WTC11 (cell line): ENCODE data around the gene SAMD9. TPM values are rescaled to one million over a fixed set of nuclear protein-coding genes. Genes with fewer than 3 reads are reported as not detected.
"Not testable (repeated sequence)": the region's sequence is repeated elsewhere in the genome, so short reads cannot be mapped to it uniquely, and the experiment has no call there.

Experiments
- ATAC-seq: fragments of 200-7000 bp; cut with Tn5 transposase; 2 replicates; pipeline ENCODE4 v1.10.0; 2021; ENCODE audit warnings: mild to moderate bottlenecking, moderate library complexity
- CTCF ChIA-PET: fragments of 300-600 bp; sonication (Branson Sonifier 250); formaldehyde crosslinking; loops from one replicate; lab custom pipeline; 2021; ENCODE audit warnings: antibody characterized with exemption; lab: Charles Lee
- POLR2A ChIA-PET: fragments of 350-600 bp; sonication (Branson Sonifier 250); formaldehyde crosslinking; loops from one replicate; lab custom pipeline; 2021; ENCODE audit warnings: antibody characterized with exemption; lab: Charles Lee
- DNase-seq: peaks from one replicate; pipeline ENCODE4 v3.0.0; 2021; ENCODE audit warnings: low spot score
- H3K27ac Mint-ChIP-seq: 2 replicates; pipeline ENCODE4 v1.8.0; 2021; ENCODE audit warnings: mixed read lengths
- H3K27me3 Mint-ChIP-seq: 2 replicates; pipeline ENCODE4 v1.8.0; 2021; ENCODE audit warnings: low read depth, mild to moderate bottlenecking, moderate library complexity, mixed read lengths
- H3K36me3 Mint-ChIP-seq: 2 replicates; pipeline ENCODE4 v1.8.0; 2021; ENCODE audit warnings: mixed read lengths
- H3K4me1 Mint-ChIP-seq: 2 replicates; pipeline ENCODE4 v1.8.0; 2022; ENCODE audit warnings: mixed read lengths
- H3K4me3 Mint-ChIP-seq: 2 replicates; pipeline ENCODE4 v1.8.0; 2021; ENCODE audit warnings: mild to moderate bottlenecking, moderate library complexity, mixed read lengths
- H3K9me3 Mint-ChIP-seq: 2 replicates; pipeline ENCODE4 v1.8.0; 2021; ENCODE audit warnings: mixed read lengths
- CREM ChIP-seq: sonication (generic); formaldehyde crosslinking; IDR thresholded peaks from 2 replicates; pipeline ENCODE4 v1.8.1; 2022; ENCODE audit warnings: mild to moderate bottlenecking, missing genetic modification reagents, moderate library complexity
- CTCF ChIP-seq: fragments of 200-600 bp; IDR thresholded peaks from 2 replicates; pipeline ENCODE4 v1.8.0; 2022; ENCODE audit warnings: antibody characterized with exemption
- ERG ChIP-seq: fragments of 250-450 bp; sonication (Bioruptor Pico); IDR thresholded peaks from 2 replicates; pipeline ENCODE4 v1.8.0; 2021; ENCODE audit warnings: mild to moderate bottlenecking
- FOXJ3 ChIP-seq: sonication (generic); formaldehyde crosslinking; IDR thresholded peaks from 2 replicates; pipeline ENCODE4 v1.9.0; 2021; ENCODE audit warnings: missing genetic modification reagents, mild to moderate bottlenecking, borderline replicate concordance
- FOXK1 ChIP-seq: sonication (generic); formaldehyde crosslinking; IDR thresholded peaks from 2 replicates; pipeline ENCODE4 v1.8.0; 2022; ENCODE audit warnings: mild to moderate bottlenecking, moderate library complexity, missing genetic modification reagents
- GRHL2 ChIP-seq: fragments of 250-450 bp; sonication (Bioruptor Pico); IDR thresholded peaks from 2 replicates; pipeline ENCODE4 v1.8.0; 2022; ENCODE audit warnings: mild to moderate bottlenecking, moderate library complexity; ENCODE audit not compliant: insufficient replicate concordance, severe bottlenecking
- MYBL2 ChIP-seq: sonication (generic); formaldehyde crosslinking; IDR thresholded peaks from 2 replicates; pipeline ENCODE4 v1.8.1; 2023; ENCODE audit warnings: mild to moderate bottlenecking, moderate library complexity, missing genetic modification reagents
- NFE2L1 ChIP-seq: sonication (generic); formaldehyde crosslinking; IDR thresholded peaks from 2 replicates; pipeline ENCODE4 v1.8.1; 2023; ENCODE audit warnings: missing genetic modification reagents
- NR2C2 ChIP-seq: sonication (generic); formaldehyde crosslinking; IDR thresholded peaks from 2 replicates; pipeline ENCODE4 v1.8.0; 2022; ENCODE audit warnings: mild to moderate bottlenecking, missing genetic modification reagents
- PRRX2 ChIP-seq: fragments of 250-450 bp; sonication (Bioruptor Pico); IDR thresholded peaks from 2 replicates; pipeline ENCODE4 v1.8.0; 2021; ENCODE audit warnings: mild to moderate bottlenecking
- RELA ChIP-seq: sonication (generic); formaldehyde crosslinking; IDR thresholded peaks from 2 replicates; pipeline ENCODE4 v1.8.1; 2022; ENCODE audit warnings: missing genetic modification reagents, mild to moderate bottlenecking, borderline replicate concordance
- TEAD4 ChIP-seq: sonication (generic); formaldehyde crosslinking; IDR thresholded peaks from 2 replicates; pipeline ENCODE4 v1.8.0; 2022; ENCODE audit warnings: mild to moderate bottlenecking, missing genetic modification reagents
- ZNF219 ChIP-seq: sonication (generic); formaldehyde crosslinking; IDR thresholded peaks from 2 replicates; pipeline ENCODE4 v1.8.0; 2023; ENCODE audit warnings: missing genetic modification reagents, mild to moderate bottlenecking, borderline replicate concordance
- ZNF263 ChIP-seq: sonication (generic); formaldehyde crosslinking; IDR thresholded peaks from 2 replicates; pipeline ENCODE4 v1.8.1; 2022; ENCODE audit warnings: low read depth, mild to moderate bottlenecking, moderate library complexity, missing genetic modification reagents
- ZNF416 ChIP-seq: fragments of 250-450 bp; sonication (Bioruptor Pico); IDR thresholded peaks from 2 replicates; pipeline ENCODE4 v1.9.0; 2021; ENCODE audit warnings: mild to moderate bottlenecking, inconsistent platforms
- ZSCAN18 ChIP-seq: fragments of 250-450 bp; sonication (Bioruptor Pico); IDR thresholded peaks from 2 replicates; pipeline ENCODE4 v2.1.2; 2022; ENCODE audit warnings: mild to moderate bottlenecking, moderate library complexity
- total RNA-seq: library from RNA; stranded (reverse); gene quantifications from 3 replicates; pipeline ENCODE4 v1.2.3, GENCODE V29; 2021
- TF ChIP-seq, protein P1 (sequence below): sonication (generic); formaldehyde crosslinking; IDR thresholded peaks from 2 replicates; pipeline ENCODE4 v1.8.1; 2022; ENCODE audit warnings: mild to moderate bottlenecking, moderate library complexity, missing genetic modification reagents
- TF ChIP-seq, protein P2 (sequence below): sonication (generic); formaldehyde crosslinking; conservative IDR thresholded peaks from 2 replicates; pipeline ENCODE4 v1.8.1; 2022; ENCODE audit warnings: mild to moderate bottlenecking, missing genetic modification reagents

SAMD9 gene
- total RNA-seq, 1 experiment from 2014 or later = 0.11 TPM

DNA sequence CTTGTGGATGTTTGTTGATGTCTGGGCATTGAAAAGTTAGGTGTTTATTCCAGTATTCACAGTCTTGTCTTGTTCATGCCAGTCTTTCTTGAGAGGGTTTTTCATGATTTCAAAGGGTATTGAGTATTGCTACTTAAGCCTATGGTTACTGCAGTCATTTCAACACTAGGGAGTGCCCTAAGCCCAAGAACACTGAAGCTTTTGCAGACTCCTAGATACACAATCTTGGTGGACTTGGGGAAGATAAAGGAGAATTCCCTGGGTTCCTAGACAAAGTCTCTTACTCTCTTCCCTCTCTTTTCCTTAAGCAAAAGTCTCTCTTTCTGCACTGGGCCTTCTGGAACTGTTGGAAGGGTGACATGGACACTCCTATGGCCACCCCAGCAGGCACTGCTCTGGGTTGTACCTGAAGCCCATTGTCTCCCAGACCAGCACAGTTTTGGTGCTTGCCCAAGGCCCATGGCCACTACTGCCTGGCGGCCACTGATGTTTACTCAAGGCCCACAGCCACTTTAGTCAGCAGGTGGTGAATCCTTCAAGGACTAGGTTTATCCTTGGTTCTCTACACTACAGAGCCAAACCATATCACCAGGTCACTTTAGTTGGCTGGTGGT, 24.9 kb downstream of the SAMD9 start (continued):
- TF ChIP-seq CTCF = no peak
- TF ChIP-seq FOXJ3 (CRISPR knock-in tag) = no peak
- no peak for TF ChIP-seq CREM (CRISPR knock-in tag)
- TF ChIP-seq MYBL2 (CRISPR knock-in tag) = no peak
- TF ChIP-seq RELA (CRISPR knock-in tag) = no peak
- no peak for TF ChIP-seq GRHL2
- TF ChIP-seq ZSCAN18 (CRISPR knock-in tag) = no peak
- TF ChIP-seq, protein P1, sequence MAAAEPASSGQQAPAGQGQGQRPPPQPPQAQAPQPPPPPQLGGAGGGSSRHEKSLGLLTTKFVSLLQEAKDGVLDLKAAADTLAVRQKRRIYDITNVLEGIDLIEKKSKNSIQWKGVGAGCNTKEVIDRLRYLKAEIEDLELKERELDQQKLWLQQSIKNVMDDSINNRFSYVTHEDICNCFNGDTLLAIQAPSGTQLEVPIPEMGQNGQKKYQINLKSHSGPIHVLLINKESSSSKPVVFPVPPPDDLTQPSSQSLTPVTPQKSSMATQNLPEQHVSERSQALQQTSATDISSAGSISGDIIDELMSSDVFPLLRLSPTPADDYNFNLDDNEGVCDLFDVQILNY (CRISPR knock-in tag) = no peak
- no peak for TF ChIP-seq TEAD4
- TF ChIP-seq NR2C2 (CRISPR knock-in tag) = no peak
- TF ChIP-seq ZNF219 (CRISPR knock-in tag) = no peak
- no peak for TF ChIP-seq PRRX2
- TF ChIP-seq NFE2L1 (CRISPR knock-in tag) = no peak

GRCh38 chr7:93073357-93073756, 44.4 kb downstream of the SAMD9 start:
- DNase-seq, ATAC-seq, POLR2A ChIA-PET, H3K4me1 Mint-ChIP-seq, H3K4me3 Mint-ChIP-seq, H3K27ac Mint-ChIP-seq, CTCF ChIA-PET, H3K36me3 Mint-ChIP-seq: not testable (repeated sequence)
- peaks cover 23% of the 10 kb centered on the region for H3K27me3 Mint-ChIP-seq
- peaks cover 38% of the 10 kb centered on the region for H3K9me3 Mint-ChIP-seq

DNA sequence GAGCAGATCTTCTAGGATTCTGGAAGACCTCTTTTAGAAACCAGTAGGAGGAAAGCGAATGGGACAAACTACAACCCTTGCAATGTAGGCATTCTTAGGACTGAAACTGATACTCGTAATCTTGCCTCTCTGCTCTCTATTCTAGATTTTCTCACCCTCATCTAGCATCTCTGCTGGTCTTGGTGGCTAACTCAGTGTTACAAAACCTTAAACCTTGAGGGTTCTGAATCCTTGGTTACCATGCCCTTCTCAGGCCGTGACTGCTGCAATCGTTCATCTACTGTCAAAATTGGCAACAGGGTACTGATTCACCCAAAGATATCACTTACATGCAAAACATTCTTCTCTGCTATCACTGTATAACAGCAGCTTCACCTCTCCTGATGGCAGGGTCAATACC, 55.2 kb downstream of the SAMD9 start:
- H3K4me3 Mint-ChIP-seq = no peak overlapping the region
- H3K27ac Mint-ChIP-seq = no peak overlapping the region
- ChIA-PET CTCF (interaction anchor here (1.6 kb wide), 1 partner anchor 182 kb away, joined by 4 read pairs; no protein-coding TSS in a partner anchor), POLR2A (no interaction called here)
- H3K9me3 Mint-ChIP-seq = peaks cover 22% of the 10 kb centered on the region
- no peaks in the 10 kb centered on the region for H3K36me3 Mint-ChIP-seq
- no peaks in the 10 kb centered on the region for H3K4me1 Mint-ChIP-seq
- ATAC-seq = no peak
- no peak for TF ChIP-seq ZNF263 (CRISPR knock-in tag)
- TF ChIP-seq ERG (CRISPR knock-in tag) = no peak
- TF ChIP-seq, protein P2, sequence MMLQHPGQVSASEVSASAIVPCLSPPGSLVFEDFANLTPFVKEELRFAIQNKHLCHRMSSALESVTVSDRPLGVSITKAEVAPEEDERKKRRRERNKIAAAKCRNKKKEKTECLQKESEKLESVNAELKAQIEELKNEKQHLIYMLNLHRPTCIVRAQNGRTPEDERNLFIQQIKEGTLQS (CRISPR knock-in tag) = no peak
- no peak for TF ChIP-seq FOXK1
- no peak for TF ChIP-seq ZNF416 (CRISPR knock-in tag)
- TF ChIP-seq, all 79 proteins: peak for 0
- H3K27me3 Mint-ChIP-seq = no peaks in the 10 kb centered on the region; the same call in 1 of the 2 replicates
- DNase-seq = no peak
